ENCODE measurements around the gene MSH3. TPM values are rescaled to one million over a fixed set of nuclear protein-coding genes. Genes with fewer than 3 reads are reported as not detected.
"Not testable (repeated sequence)": the region's sequence is repeated elsewhere in the genome, so short reads cannot be mapped to it uniquely, and the experiment has no call there.

Gene MSH3
- total RNA-seq, 2 experiments from 2014 or later, result 22.6 to 22.9 TPM

DNA sequence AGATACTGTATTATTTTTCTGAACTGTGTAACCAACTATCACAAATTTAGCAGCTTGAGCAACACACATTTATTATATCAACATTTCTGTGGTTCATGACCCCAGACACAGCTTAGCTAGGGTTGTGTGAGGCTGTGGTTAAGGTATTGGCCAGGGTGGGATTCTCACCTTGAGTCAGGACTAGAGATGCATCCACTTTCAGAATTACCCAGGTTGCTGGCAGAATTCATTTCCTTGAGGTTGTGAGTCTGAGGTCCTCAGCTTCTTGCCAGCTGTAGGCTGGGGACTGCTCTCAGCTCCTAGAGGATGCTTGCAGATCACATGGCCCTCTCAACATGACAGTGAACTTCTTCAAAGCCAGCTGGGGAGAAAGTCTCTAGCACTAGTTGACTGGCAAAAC lies 183.2 kb downstream of the MSH3 start:
- H3K27me3 Mint-ChIP-seq, result no peaks in the 10 kb centered on the region
- peak; percentile 62 for DNase-seq
- H3K4me1 Mint-ChIP-seq, result peaks cover 24% of the 10 kb centered on the region
- H3K36me3 Mint-ChIP-seq, result peaks cover 30% of the 10 kb centered on the region
- peaks cover 4% of the 10 kb centered on the region for H3K9me3 Mint-ChIP-seq
- H3K4me3 Mint-ChIP-seq, result no peak overlapping the region
- no peak overlapping the region for H3K27ac Mint-ChIP-seq

DNA sequence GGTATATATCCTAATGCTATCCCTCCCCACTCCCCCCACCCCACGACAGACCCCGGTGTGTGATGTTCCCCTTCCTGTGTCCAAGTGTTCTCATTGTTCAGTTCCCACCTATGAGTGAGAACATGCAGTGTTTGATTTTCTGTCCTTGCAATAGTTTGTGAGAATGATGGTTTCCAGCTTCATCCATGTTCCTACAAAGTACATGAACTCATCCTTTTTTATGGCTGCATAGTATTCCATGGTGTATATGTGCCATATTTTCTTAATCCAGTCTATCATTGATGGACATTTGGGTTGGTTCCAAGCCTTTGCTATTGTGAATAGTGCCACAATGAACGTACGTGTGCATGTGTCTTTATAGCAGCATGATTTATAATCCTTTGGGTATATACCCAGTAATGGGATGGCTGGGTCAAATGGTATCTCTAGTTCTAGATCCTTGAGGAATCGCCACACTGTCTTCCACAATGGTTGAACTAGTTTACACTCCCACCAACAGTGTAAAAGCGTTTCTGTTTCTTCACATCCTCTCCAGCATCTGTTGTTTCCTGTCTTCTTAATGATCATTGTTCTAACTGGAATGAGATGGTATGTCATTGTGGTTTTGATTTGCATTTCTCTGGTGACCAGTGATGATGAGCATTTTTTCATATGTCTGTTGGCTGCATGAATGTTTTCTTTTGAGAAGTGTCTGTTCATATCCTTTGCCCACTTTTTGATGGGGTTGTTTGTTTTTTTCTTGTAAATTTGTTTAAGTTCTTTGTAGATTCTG lies 186.8 kb downstream of the MSH3 start:
- H3K27me3 Mint-ChIP-seq, DNase-seq, H3K27ac Mint-ChIP-seq, H3K4me3 Mint-ChIP-seq: not testable (repeated sequence)
- H3K9me3 Mint-ChIP-seq, result peaks cover 19% of the 10 kb centered on the region
- H3K36me3 Mint-ChIP-seq, result peaks cover 54% of the 10 kb centered on the region
- H3K4me1 Mint-ChIP-seq, result peaks cover 17% of the 10 kb centered on the region

DNA sequence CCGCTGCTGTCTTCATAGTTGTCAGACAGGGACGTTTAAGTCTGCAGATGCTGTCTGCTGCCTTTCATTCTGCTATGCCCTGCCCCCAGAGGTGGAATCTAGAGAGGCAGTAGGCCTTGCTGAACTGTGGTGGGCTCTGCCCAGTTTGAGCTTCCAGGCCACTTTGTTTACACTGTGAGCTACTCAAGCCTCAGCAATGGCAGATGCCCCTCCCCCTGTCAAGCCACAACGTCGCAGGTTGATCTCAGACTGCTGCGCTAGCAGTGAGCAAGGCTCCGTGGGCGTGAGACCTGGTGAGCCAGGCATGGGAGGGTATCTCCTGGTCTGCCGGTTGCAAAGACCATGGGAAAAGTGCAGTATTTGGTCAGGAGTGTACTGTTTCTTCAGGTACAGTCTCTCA lies 192.0 kb downstream of the MSH3 start:
- H3K4me3 Mint-ChIP-seq, result not testable (repeated sequence)

DNA sequence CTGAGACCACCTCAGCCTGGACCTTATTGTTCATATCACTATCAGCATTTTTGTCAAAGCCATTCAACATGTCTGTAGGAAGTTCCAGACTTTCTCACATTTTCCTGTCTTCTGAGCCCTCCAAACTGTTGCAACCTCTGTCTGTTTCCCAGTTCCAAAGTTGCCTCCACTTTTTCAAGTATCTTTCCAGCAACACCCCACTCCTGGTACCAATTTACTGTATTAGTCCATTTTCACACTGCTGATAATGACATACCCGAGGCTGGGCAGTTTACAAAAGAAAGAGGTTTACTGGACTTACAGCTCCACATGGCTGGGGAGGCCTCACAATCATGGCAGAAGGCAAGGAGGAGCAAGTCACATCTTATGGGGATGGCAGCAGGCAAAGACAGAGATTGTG lies 195.7 kb downstream of the MSH3 start:
- peaks cover 26% of the 10 kb centered on the region for H3K9me3 Mint-ChIP-seq
- not testable (repeated sequence) for H3K27ac Mint-ChIP-seq, H3K4me3 Mint-ChIP-seq, H3K27me3 Mint-ChIP-seq, DNase-seq
- H3K4me1 Mint-ChIP-seq, result peaks cover 12% of the 10 kb centered on the region
- peaks cover 60% of the 10 kb centered on the region for H3K36me3 Mint-ChIP-seq

More for the DNA sequence above, 192.0 kb downstream of the MSH3 start:
- not testable (repeated sequence) for H3K27ac Mint-ChIP-seq, H3K4me1 Mint-ChIP-seq, DNase-seq, H3K27me3 Mint-ChIP-seq
- Mint-ChIP-seq H3K9me3 (peaks cover 38% of the 10 kb centered on the region), H3K36me3 (peaks cover 82% of the 10 kb centered on the region)

DNA sequence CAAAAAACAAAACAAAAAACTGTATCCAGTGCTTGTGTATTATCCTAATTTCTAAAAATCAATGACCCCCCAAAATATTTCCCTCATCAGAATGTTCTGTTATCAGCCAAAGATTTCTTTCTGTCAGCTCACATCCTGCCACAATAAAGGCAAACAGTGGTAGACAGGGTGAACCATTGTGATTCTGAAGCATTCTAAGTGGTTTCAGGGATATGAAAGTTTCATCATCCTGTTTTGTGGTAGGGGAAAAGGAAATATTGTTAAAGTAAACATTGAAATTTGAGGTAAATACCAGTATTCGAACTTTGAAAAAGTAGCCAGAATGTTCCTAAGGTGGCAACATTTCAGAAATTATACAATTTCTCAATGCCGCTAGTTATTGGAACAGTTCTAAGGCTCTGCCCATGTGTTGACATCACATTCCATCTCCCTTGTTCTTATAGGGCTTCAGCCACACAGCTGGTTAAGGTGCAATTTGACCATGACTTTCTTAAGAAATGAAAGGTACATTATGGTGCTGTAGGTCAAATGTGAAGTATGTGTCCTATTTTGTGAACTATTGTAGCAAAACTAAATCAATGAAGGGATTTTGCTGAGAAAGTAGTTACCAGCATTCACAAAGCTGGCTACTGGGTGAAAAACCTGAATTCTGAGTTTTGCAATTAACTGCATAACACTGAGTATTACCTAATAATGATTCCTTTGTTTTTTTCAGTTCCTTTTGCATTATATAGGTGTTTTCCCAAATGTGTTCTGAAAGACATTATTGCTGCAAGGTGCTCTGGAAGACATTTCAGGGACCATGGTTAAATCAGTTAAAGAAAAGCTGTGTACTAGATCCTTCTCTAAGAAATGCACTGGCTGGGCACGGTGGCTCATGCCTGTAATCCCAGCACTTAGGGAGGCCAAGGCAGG lies 198.1 kb downstream of the MSH3 start:
- Mint-ChIP-seq H3K4me3 (no peak overlapping the region), H3K27me3 (no peaks in the 10 kb centered on the region), H3K36me3 (peaks cover 61% of the 10 kb centered on the region), H3K27ac (no peak overlapping the region), H3K9me3 (peaks cover 25% of the 10 kb centered on the region), H3K4me1 (peaks cover 12% of the 10 kb centered on the region)
- DNase-seq, result no peak

DNA sequence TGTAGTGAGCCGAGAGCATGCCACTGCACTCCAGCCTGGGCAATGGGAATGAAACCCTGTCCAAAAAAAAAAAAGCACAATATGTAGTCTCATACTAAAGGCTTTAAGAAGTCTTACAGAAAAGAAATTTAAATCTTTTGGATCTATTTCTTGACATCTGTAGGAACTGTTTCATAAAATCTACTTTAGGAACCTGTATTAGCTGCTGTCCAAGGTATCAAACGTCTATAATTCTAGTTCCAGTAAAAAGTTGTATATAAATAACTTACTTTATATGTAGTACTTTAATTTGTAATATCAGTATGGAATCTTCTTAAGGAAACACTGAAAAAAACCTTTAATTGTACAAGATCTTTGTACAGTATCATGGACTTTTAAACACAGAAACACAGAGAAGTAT lies 199.0 kb downstream of the MSH3 start:
- H3K4me1 Mint-ChIP-seq, result peaks cover 12% of the 10 kb centered on the region
- H3K36me3 Mint-ChIP-seq, result peaks cover 58% of the 10 kb centered on the region
- H3K27me3 Mint-ChIP-seq, result no peaks in the 10 kb centered on the region
- no peak overlapping the region for H3K4me3 Mint-ChIP-seq
- DNase-seq, result no peak
- peaks cover 22% of the 10 kb centered on the region for H3K9me3 Mint-ChIP-seq
- H3K27ac Mint-ChIP-seq, result no peak overlapping the region

DNA sequence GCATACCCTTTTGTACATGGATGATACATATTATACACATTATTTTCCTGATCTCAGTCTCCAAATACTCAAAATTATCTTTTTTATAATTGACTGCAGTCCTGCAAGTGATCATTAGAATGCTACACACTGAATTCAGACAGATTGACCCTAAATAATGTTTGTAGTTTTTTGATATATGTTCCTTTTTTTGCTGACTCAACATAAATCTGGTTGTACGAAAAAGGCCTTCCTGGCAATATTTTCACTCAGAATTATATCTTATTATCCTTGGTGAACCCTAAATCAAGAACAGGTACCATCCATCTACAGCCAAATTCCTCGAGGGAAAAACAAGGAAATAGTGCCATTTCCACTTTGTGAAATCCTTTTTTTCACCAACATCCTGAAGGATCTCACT lies 200.1 kb downstream of the MSH3 start:
- Mint-ChIP-seq H3K9me3 (peaks cover 17% of the 10 kb centered on the region), H3K36me3 (peaks cover 50% of the 10 kb centered on the region), H3K4me3 (no peak overlapping the region), H3K27me3 (no peaks in the 10 kb centered on the region), H3K4me1 (peaks cover 12% of the 10 kb centered on the region), H3K27ac (no peak overlapping the region)
- DNase-seq, result no peak

DNA sequence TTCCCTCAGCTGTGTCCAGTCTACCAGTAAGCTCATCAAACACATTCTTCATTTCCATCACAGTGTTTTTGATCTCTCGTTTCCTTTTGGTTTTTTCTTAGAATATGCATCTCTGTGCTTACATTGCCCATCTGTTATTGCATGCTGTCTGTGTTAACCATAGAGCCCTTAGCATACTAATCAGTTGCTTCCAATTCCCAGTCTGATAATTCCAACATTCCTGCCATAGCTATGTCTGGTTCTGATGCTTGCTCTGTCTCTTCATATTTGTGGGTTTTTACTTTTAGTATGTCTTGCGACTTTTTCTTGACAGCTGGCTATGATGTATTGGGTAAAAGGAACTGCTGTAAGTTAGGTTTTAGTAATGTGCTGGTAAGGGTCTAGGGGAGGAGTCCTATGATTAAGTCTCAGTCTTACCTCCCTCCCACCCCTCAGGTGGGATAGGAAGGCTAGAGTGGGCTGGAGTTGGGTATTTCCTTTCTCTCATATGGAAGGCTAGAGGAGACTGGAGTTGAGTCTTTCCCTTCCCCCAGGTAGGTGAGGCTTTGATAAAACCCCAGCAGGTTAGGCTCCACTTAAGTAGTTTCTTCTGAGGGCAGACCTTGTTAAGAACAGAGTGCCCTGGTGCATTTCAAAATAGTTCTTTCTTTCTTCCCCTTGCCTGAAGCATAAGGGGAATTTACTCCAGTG lies 206.6 kb downstream of the MSH3 start:
- Mint-ChIP-seq H3K9me3 (peaks cover 3% of the 10 kb centered on the region), H3K27ac (no peak overlapping the region), H3K4me1 (peaks cover 18% of the 10 kb centered on the region), H3K27me3 (no peaks in the 10 kb centered on the region), H3K4me3 (no peak overlapping the region), H3K36me3 (peaks cover 34% of the 10 kb centered on the region)
- DNase-seq, result no peak

DNA sequence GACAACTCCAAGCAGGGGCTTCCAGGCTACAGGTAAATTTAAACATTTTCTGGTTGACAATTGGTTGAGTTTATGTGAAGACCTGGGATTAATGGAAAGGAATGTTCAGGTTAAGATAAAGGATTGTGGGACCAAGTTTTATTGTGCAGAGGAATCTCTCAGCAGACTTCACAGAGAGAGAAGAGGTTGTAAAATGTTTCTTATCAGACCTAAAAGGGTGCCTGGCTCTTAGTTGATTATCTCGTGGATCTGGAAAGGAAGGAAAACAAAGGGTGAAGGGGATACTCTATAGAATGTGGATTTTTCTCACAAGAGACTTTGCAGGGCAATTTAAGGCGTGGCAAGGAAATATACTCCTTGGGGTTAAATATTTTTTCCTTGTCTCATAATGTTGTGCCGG lies 209.3 kb downstream of the MSH3 start:
- peaks cover 28% of the 10 kb centered on the region for H3K4me1 Mint-ChIP-seq
- no peak overlapping the region for H3K27ac Mint-ChIP-seq
- H3K36me3 Mint-ChIP-seq, result peaks cover 36% of the 10 kb centered on the region
- DNase-seq, result no peak
- no peaks in the 10 kb centered on the region for H3K9me3 Mint-ChIP-seq
- no peak overlapping the region for H3K4me3 Mint-ChIP-seq
- H3K27me3 Mint-ChIP-seq, result no peaks in the 10 kb centered on the region

DNA sequence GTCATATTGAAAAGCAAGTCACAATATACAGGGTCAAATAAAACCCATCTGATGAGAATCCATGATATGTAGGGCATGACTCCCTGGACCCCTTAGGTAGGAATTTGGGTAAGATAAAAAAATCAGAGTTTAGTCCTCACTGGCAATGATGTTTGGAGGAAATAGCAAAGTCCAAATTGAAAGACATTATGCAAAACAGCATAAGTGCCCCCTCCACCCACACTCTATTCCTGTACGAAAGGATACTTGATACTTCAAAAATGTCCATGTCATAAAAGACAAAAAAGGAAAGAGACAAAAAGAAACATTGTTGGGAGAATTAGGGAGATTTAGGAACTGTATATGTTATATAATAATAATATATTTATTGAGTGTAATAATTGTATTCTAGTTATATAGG lies 209.7 kb downstream of the MSH3 start:
- Mint-ChIP-seq H3K27me3 (no peaks in the 10 kb centered on the region), H3K4me3 (no peak overlapping the region), H3K27ac (no peak overlapping the region), H3K36me3 (peaks cover 36% of the 10 kb centered on the region), H3K9me3 (no peaks in the 10 kb centered on the region), H3K4me1 (peaks cover 28% of the 10 kb centered on the region)
- DNase-seq, result no peak

DNA sequence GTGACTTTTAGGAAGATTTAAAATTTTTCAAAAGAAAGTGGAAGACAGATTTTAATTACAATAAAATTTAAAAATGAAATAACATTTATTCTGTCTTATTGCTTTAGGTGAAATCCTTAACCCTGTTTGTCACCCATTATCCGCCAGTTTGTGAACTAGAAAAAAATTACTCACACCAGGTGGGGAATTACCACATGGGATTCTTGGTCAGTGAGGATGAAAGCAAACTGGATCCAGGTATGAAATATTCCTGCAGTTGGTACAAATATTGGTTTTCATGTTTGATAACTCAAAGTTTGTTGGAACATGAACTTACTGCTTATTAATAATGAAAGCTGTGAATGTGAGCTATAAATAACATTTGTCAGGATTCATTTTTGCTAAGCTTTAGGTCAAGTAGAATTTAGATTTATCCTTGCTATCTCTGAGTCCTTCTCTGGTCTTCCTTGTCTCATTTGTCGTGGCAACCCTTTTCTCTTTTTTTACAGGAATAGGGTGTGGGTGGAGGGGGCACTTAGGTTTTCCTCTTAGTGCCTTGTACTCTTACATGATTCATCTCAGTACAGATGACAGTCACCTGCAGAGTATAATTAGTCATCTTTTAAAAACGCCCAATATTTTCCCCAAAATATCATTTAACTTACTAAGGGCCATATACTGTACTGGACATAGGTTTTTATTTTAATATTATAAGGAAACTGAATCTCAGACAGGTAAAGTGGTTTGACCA lies 210.4 kb downstream of the MSH3 start:
- DNase-seq, result peak; percentile 8
- Mint-ChIP-seq H3K4me3 (no peak overlapping the region), H3K36me3 (peaks cover 37% of the 10 kb centered on the region), H3K27me3 (no peaks in the 10 kb centered on the region), H3K9me3 (no peaks in the 10 kb centered on the region), H3K4me1 (peaks cover 31% of the 10 kb centered on the region), H3K27ac (no peak overlapping the region)

DNA sequence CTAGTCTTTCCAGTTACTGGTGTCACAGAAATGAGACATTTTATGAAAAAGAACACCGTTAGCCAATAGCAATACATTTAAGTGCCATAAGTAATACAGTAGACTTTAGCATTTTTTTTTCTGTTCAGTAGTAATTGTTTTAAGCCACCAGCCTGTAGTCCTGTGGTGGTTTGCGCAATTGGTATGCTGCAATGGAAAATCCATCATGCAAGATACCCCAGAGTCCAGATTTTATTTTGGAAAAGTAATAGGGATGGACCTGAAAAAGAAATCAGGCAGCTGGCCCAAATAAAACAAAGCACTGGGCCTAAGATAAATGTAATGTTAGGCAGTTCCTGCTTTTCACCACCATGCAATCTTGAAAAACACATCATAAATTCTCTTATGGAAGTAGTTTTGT lies 211.1 kb downstream of the MSH3 start:
- Mint-ChIP-seq H3K4me3 (no peak overlapping the region), H3K27me3 (no peaks in the 10 kb centered on the region), H3K4me1 (peaks cover 31% of the 10 kb centered on the region), H3K9me3 (no peaks in the 10 kb centered on the region), H3K36me3 (peaks cover 35% of the 10 kb centered on the region), H3K27ac (no peak overlapping the region)
- DNase-seq, result no peak

DNA sequence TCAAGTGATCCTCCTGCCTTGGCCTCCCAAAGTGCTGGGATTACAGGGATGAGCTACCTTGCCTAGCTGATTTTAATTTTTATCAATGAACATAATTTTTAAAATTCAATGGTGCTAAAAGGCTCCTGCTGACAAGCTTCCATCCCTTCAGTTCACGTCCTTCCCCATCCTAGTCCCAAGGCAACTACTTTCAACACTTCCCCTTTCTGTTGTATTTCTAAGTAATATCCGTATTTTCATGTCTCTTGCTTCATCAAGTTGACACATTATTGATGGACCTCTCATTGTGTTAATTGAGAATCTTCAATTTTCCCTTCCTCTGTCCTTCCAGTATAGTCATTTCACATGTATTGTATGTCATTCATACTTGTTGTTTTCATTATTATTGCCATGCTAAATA lies 211.9 kb downstream of the MSH3 start:
- Mint-ChIP-seq H3K4me1 (peaks cover 28% of the 10 kb centered on the region), H3K9me3 (no peaks in the 10 kb centered on the region), H3K27ac (peak overlapping the region; percentile 0), H3K36me3 (peaks cover 34% of the 10 kb centered on the region), H3K27me3 (no peaks in the 10 kb centered on the region), H3K4me3 (no peak overlapping the region)
- no peak for DNase-seq

DNA sequence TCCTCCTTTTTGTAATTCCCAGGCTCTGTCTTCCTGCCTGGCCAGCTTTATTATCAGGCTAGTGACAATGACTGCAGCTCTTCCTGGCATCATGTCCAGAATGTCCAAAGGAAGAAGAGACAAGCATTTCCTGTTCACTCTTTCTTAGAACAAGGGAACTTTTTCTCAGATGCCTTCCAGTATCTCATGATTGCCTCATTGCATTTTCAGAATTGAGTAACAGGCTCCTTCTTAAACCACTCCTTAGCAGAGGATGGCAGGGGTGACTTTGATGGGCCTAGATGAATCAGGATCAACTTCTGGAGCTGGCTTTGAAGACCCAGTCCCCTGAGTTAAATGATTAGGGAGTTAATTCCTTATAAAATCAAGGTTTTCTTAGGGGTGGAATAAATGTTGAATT lies 212.8 kb downstream of the MSH3 start:
- DNase-seq, result no peak
- no peaks in the 10 kb centered on the region for H3K27me3 Mint-ChIP-seq
- H3K4me3 Mint-ChIP-seq, result no peak overlapping the region
- H3K36me3 Mint-ChIP-seq, result peaks cover 38% of the 10 kb centered on the region
- H3K4me1 Mint-ChIP-seq, result peaks cover 32% of the 10 kb centered on the region
- no peaks in the 10 kb centered on the region for H3K9me3 Mint-ChIP-seq
- peak overlapping the region; percentile 64 for H3K27ac Mint-ChIP-seq
